NB4 (cell line): Measurements from ENCODE around the gene GUCY1A1.

Experiments
- DNase-seq: peaks from one replicate; pipeline ENCODE4 v3.0.0; 2010; ENCODE audit warnings: low read depth
- H3K4me3 ChIP-seq: one replicate; pipeline ENCODE4 v1.5.1; 2011; ENCODE audit warnings: mild to moderate bottlenecking, low read depth, low read length, moderate library complexity
- CTCF ChIP-seq: IDR thresholded peaks from one replicate; pipeline ENCODE4 v1.5.1; 2012; ENCODE audit warnings: low read depth, low read length
- MAX ChIP-seq: IDR thresholded peaks from 2 replicates; pipeline ENCODE4 v1.6.1; 2011; ENCODE audit warnings: low read depth, low read length
- MYC ChIP-seq: IDR thresholded peaks from 2 replicates; pipeline ENCODE4 v1.6.1; 2011; ENCODE audit warnings: low read depth, low read length
- POLR2A ChIP-seq: IDR thresholded peaks from 2 replicates; pipeline ENCODE4 v1.6.1; 2011; ENCODE audit warnings: mild to moderate bottlenecking; ENCODE audit not compliant: insufficient read length; ENCODE audit errors: extremely low read depth

The GUCY1A1 gene

DNA sequence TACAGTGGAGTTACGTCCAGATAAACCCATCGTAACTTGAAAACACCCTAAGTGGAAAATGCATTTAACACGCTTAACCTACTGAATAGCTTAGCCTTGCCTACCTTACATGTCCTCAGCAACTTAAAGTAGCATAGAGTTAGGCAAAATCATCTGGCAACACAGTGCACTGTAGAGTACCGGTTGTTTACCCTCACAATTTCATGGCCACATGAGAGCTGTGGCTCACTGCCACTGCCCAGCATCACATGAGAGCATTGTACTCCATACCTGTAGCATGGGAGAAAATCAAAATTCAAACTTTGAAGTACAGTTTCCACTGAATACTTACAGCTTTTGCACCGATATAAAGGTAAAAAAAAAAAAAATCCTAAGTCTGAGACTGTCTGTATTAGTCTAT lies 40.6 kb downstream of the GUCY1A1 start:
- DNase-seq: no peak
- no peak for TF ChIP-seq MYC
- TF ChIP-seq POLR2A: no peak
- TF ChIP-seq CTCF: no peak
- no peak overlapping the region for H3K4me3 ChIP-seq

DNA sequence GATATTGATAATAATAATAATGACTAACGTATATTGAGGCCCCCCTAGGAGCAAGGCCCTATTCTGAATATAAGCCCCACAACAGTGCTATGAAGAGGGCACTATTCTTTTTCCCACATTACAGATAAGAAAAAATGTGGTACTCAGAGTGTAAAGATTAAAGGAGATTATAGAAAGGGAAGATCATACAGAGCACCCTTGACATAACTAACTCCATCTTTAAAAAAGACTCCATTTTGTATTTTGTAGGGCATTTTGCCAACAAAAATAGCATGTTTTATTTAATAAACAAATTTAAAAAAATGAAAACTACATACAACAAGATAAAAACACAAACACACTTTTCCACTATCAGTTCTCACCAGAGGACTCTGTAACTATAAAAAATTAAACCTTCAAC lies 42.1 kb downstream of the GUCY1A1 start:
- TF ChIP-seq MAX (no peak), POLR2A (no peak), CTCF (no peak), MYC (no peak)
- H3K4me3 ChIP-seq: no peak overlapping the region
- DNase-seq: no peak

GRCh38 chr4:155709918-155710317 lies 43.3 kb downstream of the GUCY1A1 start:
- no peak overlapping the region for H3K4me3 ChIP-seq
- no peak for DNase-seq
- TF ChIP-seq POLR2A (no peak), CTCF (no peak), MAX (no peak), MYC (no peak)

GRCh38 chr4:155711556-155711955 lies 44.9 kb downstream of the GUCY1A1 start:
- TF ChIP-seq MAX (no peak), MYC (no peak), CTCF (no peak), POLR2A (no peak)
- H3K4me3 ChIP-seq: no peak overlapping the region
- no peak for DNase-seq

DNA sequence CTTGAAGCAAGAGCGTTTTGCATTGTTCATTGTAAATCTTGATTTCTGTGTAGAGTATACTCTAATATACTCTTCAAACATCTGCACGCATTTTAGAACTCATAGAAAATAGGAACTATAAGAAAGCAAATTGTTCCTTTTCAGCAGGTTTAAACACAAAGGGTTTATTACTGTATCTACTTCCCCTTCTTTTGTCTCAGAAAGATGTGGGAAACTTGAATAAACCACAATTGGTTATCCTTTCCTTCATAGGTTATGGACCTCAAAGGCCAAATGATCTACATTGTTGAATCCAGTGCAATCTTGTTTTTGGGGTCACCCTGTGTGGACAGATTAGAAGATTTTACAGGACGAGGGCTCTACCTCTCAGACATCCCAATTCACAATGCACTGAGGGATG lies 46.2 kb downstream of the GUCY1A1 start:
- TF ChIP-seq MAX (no peak), POLR2A (no peak), MYC (no peak), CTCF (no peak)
- no peak overlapping the region for H3K4me3 ChIP-seq
- no peak for DNase-seq

GRCh38 chr4:155713911-155714310 lies 47.3 kb downstream of the GUCY1A1 start:
- no peak overlapping the region for H3K4me3 ChIP-seq
- no peak for DNase-seq
- TF ChIP-seq POLR2A (no peak), MYC (no peak), MAX (no peak), CTCF (no peak)
